Left renal pelvis (tissue), 4 donors: ENCODE measurements around the gene ITGB6. TPM values are rescaled to one million over a fixed set of nuclear protein-coding genes. Genes with fewer than 3 reads are reported as not detected.

Source experiments
- DNase-seq, 4 donors: peaks; one replicate each; pipeline ENCODE4 v3.0.0-alpha.2; 2013; ENCODE audit warnings: low read depth in 4 of 4, low spot score in 3 of 4
- polyA plus RNA-seq, 4 donors: library from polyadenylated mRNA; unstranded; fragments of 120-200 nt; gene quantifications; one replicate each; pipeline ENCODE4 v1.2.1, GENCODE V29; 2013; ENCODE audit not compliant: insufficient read length in 4 of 4

Gene ITGB6
- 10 to 100 TPM in 3 of 4 donors, under 1 TPM in 1; 0.64 to 19.0 (median 17.1) TPM for polyA plus RNA-seq

GRCh38 chr2:160199683-160200389 is at the start of gene ITGB6:
ITGB6 (minus strand) TSS chr2:160200272; CDS start chr2:160200063, 209 bp downstream.
- no peak for DNase-seq

GRCh38 chr2:160247296-160248035 is 47.4 kb upstream of the ITGB6 start:
- no peak for DNase-seq

- no peak for DNase-seq
These were observed 46.3 kb upstream of the ITGB6 start for GRCh38 chr2:160246356-160246755.

- DNase-seq, result no peak
These were observed 45.6 kb upstream of the ITGB6 start for GRCh38 chr2:160245614-160246155.

GRCh38 chr2:160242893-160243564 is 43.0 kb upstream of the ITGB6 start:
- no peak for DNase-seq

GRCh38 chr2:160241251-160242137 is 41.4 kb upstream of the ITGB6 start:
- DNase-seq, result no peak

- no peak for DNase-seq
These were observed 39.4 kb upstream of the ITGB6 start for GRCh38 chr2:160239436-160239835.

GRCh38 chr2:160238392-160238791 is 38.3 kb upstream of the ITGB6 start:
- no peak for DNase-seq

GRCh38 chr2:160232905-160233475 is 32.9 kb upstream of the ITGB6 start:
- no peak for DNase-seq

- no peak for DNase-seq
These were observed 29.5 kb upstream of the ITGB6 start for GRCh38 chr2:160229591-160229990.

- no peak for DNase-seq
These were observed 28.3 kb upstream of the ITGB6 start for GRCh38 chr2:160228141-160228917.

- DNase-seq, result no peak
These were observed 27.3 kb upstream of the ITGB6 start for GRCh38 chr2:160227293-160227915.

GRCh38 chr2:160226367-160226766 is 26.3 kb upstream of the ITGB6 start:
- no peak for DNase-seq

GRCh38 chr2:160225722-160226121 is 25.6 kb upstream of the ITGB6 start:
- DNase-seq, result no peak

GRCh38 chr2:160224507-160224906 is 24.4 kb upstream of the ITGB6 start:
- no peak for DNase-seq

- DNase-seq, result no peak
These were observed 24.0 kb upstream of the ITGB6 start for GRCh38 chr2:160224060-160224459.

- no peak for DNase-seq
These were observed 23.5 kb upstream of the ITGB6 start for GRCh38 chr2:160223560-160223959.

- no peak for DNase-seq
These were observed 22.6 kb upstream of the ITGB6 start for GRCh38 chr2:160222546-160223283.
